Measurements from ENCODE around the gene ERLEC1. TPM values are rescaled to one million over a fixed set of nuclear protein-coding genes. Genes with fewer than 3 reads are reported as not detected.

Gene ERLEC1
- total RNA-seq, 2 donors from 2014 or later: 33.4 to 38.4 TPM

DNA sequence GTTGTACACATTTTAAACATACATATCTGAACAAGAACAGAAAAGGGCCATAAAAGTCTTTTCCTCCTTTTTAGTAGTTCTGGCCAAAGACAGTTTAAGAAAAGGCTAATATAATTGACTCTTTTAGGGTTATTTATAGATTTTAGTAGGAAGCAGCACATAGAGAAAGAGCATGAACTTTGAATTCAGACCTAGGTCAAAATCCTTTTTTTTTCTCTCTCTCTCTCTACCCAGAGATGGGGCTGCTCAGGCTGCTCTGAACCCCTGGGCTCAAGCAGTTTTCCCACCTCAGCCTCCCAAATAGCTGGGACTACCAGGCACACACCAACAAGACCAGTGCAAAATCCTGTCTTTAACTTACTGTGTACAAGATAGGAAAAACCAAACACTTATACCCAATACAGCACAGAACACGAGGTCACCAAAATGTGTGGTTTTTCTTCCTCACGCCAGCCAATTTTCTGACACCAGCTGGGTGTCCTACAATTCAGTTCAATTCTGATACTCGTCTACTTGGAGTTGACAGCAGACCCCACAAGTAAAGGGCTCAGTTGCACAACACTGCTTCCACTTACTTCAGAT is 32.1 kb downstream of the ERLEC1 start:
- Histone ChIP-seq H3K4me3 (ENCODE audit: low read length) (no peak overlapping the region), H3K27me3 (ENCODE audit: control insufficient read depth, insufficient read depth, low read length, poor library complexity, severe bottlenecking) (no peaks in the 10 kb centered on the region), H3K27ac (ENCODE audit: low read depth, low read length) (no peak overlapping the region), H3K4me1 (ENCODE audit: control insufficient read depth, insufficient read depth, low read length) (no peaks in the 10 kb centered on the region), H3K36me3 (ENCODE audit: control insufficient read depth, insufficient read depth, low read length) (peaks cover 37% of the 10 kb centered on the region), H3K9me3 (ENCODE audit: control insufficient read depth, low read length) (no peaks in the 10 kb centered on the region), H3K9ac (ENCODE audit: extremely low read depth, low read length, poor library complexity, severe bottlenecking) (no peak overlapping the region)
- Mint-ChIP-seq H3K27ac (no peak overlapping the region), H3K36me3 (ENCODE audit: low read depth) (peaks cover 23% of the 10 kb centered on the region), H3K4me3 (no peak overlapping the region), H3K27me3 (ENCODE audit: insufficient read depth) (no peaks in the 10 kb centered on the region), H3K4me1 (no peaks in the 10 kb centered on the region), H3K9me3 (no peaks in the 10 kb centered on the region)
- TF ChIP-seq, protein P1, sequence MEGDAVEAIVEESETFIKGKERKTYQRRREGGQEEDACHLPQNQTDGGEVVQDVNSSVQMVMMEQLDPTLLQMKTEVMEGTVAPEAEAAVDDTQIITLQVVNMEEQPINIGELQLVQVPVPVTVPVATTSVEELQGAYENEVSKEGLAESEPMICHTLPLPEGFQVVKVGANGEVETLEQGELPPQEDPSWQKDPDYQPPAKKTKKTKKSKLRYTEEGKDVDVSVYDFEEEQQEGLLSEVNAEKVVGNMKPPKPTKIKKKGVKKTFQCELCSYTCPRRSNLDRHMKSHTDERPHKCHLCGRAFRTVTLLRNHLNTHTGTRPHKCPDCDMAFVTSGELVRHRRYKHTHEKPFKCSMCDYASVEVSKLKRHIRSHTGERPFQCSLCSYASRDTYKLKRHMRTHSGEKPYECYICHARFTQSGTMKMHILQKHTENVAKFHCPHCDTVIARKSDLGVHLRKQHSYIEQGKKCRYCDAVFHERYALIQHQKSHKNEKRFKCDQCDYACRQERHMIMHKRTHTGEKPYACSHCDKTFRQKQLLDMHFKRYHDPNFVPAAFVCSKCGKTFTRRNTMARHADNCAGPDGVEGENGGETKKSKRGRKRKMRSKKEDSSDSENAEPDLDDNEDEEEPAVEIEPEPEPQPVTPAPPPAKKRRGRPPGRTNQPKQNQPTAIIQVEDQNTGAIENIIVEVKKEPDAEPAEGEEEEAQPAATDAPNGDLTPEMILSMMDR (conservative IDR thresholded peaks at IDR 0.05): no peak
- no peak for DNase-seq
- WGBS, 2 experiments (ENCODE audit: insufficient coverage in 1 of 2, insufficient read length in 1 of 2): 89 to 97% methylated on average over 3 of the region's 3 CpGs

DNA sequence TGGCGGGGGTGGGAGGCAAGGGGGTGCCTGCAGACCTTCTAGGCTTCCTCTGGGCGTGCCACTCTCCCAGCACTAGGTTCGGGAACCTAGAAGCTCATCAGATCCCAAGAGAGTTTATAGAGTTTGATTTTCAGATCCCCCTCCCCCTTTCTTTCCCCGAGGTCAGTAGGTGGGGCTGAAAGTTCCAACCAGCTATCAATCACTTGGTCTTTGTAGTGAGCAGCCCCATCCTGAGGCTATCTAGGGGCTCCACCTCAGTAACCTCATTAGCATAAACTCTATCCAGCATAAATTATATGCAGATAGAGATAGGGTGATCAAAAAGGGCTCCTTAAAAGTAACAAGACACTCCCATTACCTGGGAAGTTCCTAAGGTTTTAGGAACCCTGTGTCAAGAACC is 32.8 kb downstream of the ERLEC1 start:
- Mint-ChIP-seq H3K9me3 (no peaks in the 10 kb centered on the region), H3K4me3 (no peak overlapping the region), H3K27me3 (ENCODE audit: insufficient read depth) (no peaks in the 10 kb centered on the region), H3K36me3 (ENCODE audit: low read depth) (peaks cover 20% of the 10 kb centered on the region), H3K4me1 (no peaks in the 10 kb centered on the region), H3K27ac (no peak overlapping the region)
- no peaks in the 10 kb centered on the region for H3K4me1 ChIP-seq (ENCODE audit: control insufficient read depth, insufficient read depth, low read length)
- peaks cover 36% of the 10 kb centered on the region for H3K36me3 ChIP-seq (ENCODE audit: control insufficient read depth, insufficient read depth, low read length)
- no peak overlapping the region for H3K9ac ChIP-seq (ENCODE audit: extremely low read depth, low read length, poor library complexity, severe bottlenecking)
- H3K27me3 ChIP-seq (ENCODE audit: control insufficient read depth, insufficient read depth, low read length, poor library complexity, severe bottlenecking): no peaks in the 10 kb centered on the region
- H3K9me3 ChIP-seq (ENCODE audit: control insufficient read depth, low read length): no peaks in the 10 kb centered on the region
- H3K27ac ChIP-seq (ENCODE audit: low read depth, low read length): no peak overlapping the region
- TF ChIP-seq, protein P1 (conservative IDR thresholded peaks at IDR 0.05): no peak
- no peak overlapping the region for H3K4me3 ChIP-seq (ENCODE audit: low read length)
- WGBS, 2 experiments (ENCODE audit: insufficient coverage in 1 of 2, insufficient read length in 1 of 2): 86 to 100% methylated on average over 2 to 4 of the region's 4 CpGs
- no peak for DNase-seq

DNA sequence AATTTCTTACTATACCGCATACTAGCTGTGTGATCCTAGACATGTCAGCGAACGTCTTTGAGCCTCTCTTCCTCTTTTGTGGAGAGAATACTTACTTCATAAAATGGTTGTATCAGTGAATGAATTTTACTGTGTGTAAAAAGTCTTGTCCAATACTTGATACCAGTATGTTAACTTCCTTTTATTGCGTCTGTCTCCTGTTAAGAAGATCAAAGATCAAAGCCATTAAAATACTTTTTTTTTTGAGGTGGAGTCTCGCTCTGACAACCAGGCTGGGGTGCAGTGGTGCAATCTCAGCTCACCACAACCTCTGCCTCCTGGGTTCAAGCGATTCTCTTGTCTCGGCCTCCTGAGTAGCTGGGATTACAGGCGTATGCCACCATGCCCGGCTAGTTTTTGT is 33.2 kb downstream of the ERLEC1 start:
- no peaks in the 10 kb centered on the region for H3K4me1 Mint-ChIP-seq
- H3K4me1 ChIP-seq (ENCODE audit: control insufficient read depth, insufficient read depth, low read length): no peaks in the 10 kb centered on the region
- no peaks in the 10 kb centered on the region for H3K27me3 Mint-ChIP-seq (ENCODE audit: insufficient read depth)
- TF ChIP-seq, protein P1 (conservative IDR thresholded peaks at IDR 0.05): no peak
- 95% methylated on average over 3 to 9 of the region's 9 CpGs for WGBS, 2 experiments (ENCODE audit: insufficient coverage in 1 of 2, insufficient read length in 1 of 2)
- H3K9me3 Mint-ChIP-seq: no peaks in the 10 kb centered on the region
- H3K36me3 Mint-ChIP-seq (ENCODE audit: low read depth): peaks cover 19% of the 10 kb centered on the region
- no peak overlapping the region for H3K4me3 ChIP-seq (ENCODE audit: low read length)
- no peak overlapping the region for H3K27ac Mint-ChIP-seq
- no peaks in the 10 kb centered on the region for H3K27me3 ChIP-seq (ENCODE audit: control insufficient read depth, insufficient read depth, low read length, poor library complexity, severe bottlenecking)
- no peak overlapping the region for H3K9ac ChIP-seq (ENCODE audit: extremely low read depth, low read length, poor library complexity, severe bottlenecking)
- no peak overlapping the region for H3K27ac ChIP-seq (ENCODE audit: low read depth, low read length)
- peaks cover 36% of the 10 kb centered on the region for H3K36me3 ChIP-seq (ENCODE audit: control insufficient read depth, insufficient read depth, low read length)
- no peaks in the 10 kb centered on the region for H3K9me3 ChIP-seq (ENCODE audit: control insufficient read depth, low read length)
- no peak overlapping the region for H3K4me3 Mint-ChIP-seq
- DNase-seq: no peak

Data from endodermal cell (in vitro differentiated cells).